Measurements from ENCODE around the gene DCP2.
A peak's percentile ranks its signal among the peaks of the same experiment; 100 is the strongest.

The DCP2 gene

GRCh38 chr5:113052041-113052795 is 75.6 kb downstream of the DCP2 start:
- Histone ChIP-seq H3K4me1 (peaks cover 23% of the 10 kb centered on the region), H3K4me3 (no peak overlapping the region), H3K27ac (no peak overlapping the region), H3K36me3 (no peaks in the 10 kb centered on the region), H3K27me3 (no peaks in the 10 kb centered on the region), H4K20me1 (no peaks in the 10 kb centered on the region), H3K4me2 (no peak overlapping the region), H3K9me3 (no peaks in the 10 kb centered on the region), H3K9ac (no peak overlapping the region)
- no peak for TF ChIP-seq Cebpa-rat (IDR thresholded peaks at IDR 0.05)

DNA sequence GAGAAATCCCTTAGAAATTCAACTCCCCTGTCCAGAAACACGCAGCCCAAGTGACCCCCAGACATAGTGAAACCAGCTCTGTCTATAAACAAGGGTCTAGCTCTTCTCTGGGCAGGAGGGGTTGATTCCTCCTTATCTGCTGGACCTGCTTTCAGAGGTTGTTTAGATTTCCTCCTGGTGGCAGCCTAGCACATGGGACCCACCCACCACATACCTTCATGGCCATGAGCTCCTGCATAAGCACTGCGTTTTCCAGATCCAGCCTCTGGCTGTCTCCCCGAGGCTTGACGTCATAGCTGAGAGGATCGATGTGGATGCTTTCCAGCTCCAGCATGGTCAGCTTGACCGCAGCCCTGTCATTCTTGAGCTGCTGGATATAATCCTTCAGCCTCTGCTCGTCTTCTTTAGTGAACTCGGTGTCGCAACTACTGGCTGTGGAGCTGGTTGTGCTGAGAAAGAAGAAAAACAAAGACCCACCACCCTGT is 77.0 kb downstream of the DCP2 start:
- no peaks in the 10 kb centered on the region for H4K20me1 ChIP-seq
- no peak overlapping the region for H3K4me3 ChIP-seq
- no peak overlapping the region for H3K27ac ChIP-seq
- H3K27me3 ChIP-seq, result no peaks in the 10 kb centered on the region
- H3K4me2 ChIP-seq, result no peak overlapping the region
- H3K36me3 ChIP-seq, result no peaks in the 10 kb centered on the region
- no peak overlapping the region for H3K9ac ChIP-seq
- no peaks in the 10 kb centered on the region for H3K9me3 ChIP-seq
- no peak for TF ChIP-seq Cebpa-rat (IDR thresholded peaks at IDR 0.05)
- peaks cover 23% of the 10 kb centered on the region for H3K4me1 ChIP-seq

DNA sequence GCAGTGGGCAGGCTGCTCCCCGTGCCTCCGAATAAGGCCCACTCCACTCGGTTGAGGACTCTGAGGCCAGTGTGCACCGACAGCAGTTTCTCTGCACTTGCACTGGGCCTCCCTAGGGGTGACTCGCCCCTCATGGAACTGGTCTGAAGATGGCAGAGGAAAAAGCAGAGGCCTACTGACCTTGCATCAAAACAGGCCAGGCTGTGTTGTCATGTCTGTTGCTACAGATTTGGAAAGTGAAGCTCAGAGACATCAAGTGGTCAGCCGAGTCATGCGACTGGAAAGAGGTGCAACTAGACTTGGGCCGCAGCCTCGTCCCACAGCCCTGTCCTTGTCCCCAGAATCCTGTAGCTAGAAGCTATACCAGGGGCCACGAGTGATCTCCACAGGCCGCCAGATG is 78.3 kb downstream of the DCP2 start:
- Histone ChIP-seq H3K4me1 (peaks cover 33% of the 10 kb centered on the region), H3K27ac (no peak overlapping the region), H3K4me3 (no peak overlapping the region), H3K4me2 (no peak overlapping the region), H3K9me3 (no peaks in the 10 kb centered on the region), H3K36me3 (no peaks in the 10 kb centered on the region), H3K9ac (no peak overlapping the region), H4K20me1 (no peaks in the 10 kb centered on the region), H3K27me3 (no peaks in the 10 kb centered on the region)
- no peak for TF ChIP-seq Cebpa-rat (IDR thresholded peaks at IDR 0.05)

DNA sequence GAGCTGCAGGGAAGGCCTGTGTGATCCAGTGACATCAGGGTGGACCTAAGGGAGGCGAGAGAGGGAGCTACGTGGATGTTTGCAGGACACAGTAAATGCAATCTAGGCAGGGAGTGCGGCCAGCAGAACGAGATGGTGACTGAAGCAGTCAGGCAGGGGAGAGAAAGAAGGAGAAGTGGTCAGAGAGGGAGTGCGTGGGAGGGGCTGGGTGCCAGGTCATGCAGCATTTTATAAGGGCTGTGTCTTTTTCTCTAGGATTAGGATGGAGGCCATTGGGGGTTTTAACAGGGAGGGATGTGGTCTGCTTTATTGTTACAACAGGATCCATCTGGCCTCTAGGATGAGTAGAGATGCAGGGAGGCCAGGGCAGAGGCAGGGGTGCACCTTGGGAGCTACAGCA is 80.4 kb downstream of the DCP2 start:
- Histone ChIP-seq H3K4me1 (peaks cover 54% of the 10 kb centered on the region), H3K36me3 (no peaks in the 10 kb centered on the region), H3K9me3 (no peaks in the 10 kb centered on the region), H3K4me3 (no peak overlapping the region), H3K27me3 (no peaks in the 10 kb centered on the region), H3K9ac (no peak overlapping the region), H3K27ac (no peak overlapping the region), H3K4me2 (peak overlapping the region; percentile 34), H4K20me1 (no peaks in the 10 kb centered on the region)
- TF ChIP-seq Cebpa-rat (IDR thresholded peaks at IDR 0.05), result no peak

DNA sequence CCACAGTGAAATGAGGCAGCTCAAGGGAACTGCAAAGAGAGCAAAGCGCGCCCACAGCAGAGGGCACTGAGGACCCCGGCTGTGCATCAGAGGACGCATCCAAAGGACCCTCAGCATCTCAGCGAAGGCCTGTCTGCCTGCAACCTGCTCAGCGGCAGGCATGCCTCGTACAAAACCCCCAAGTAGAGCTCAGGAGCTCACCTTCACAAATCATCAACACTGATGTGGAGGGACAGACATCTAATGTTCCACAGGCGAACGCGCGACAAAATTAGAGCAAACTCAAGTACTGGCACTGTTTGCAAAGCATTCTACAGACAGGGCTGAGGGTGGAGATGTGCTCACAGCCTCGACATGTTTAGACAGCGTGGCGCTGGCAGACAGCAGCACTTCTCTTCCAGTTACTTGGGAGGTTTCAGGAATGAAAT is 81.0 kb downstream of the DCP2 start:
- no peaks in the 10 kb centered on the region for H4K20me1 ChIP-seq
- no peaks in the 10 kb centered on the region for H3K27me3 ChIP-seq
- no peaks in the 10 kb centered on the region for H3K9me3 ChIP-seq
- H3K9ac ChIP-seq, result no peak overlapping the region
- peak overlapping the region; percentile 34 for H3K4me2 ChIP-seq
- H3K27ac ChIP-seq, result no peak overlapping the region
- no peaks in the 10 kb centered on the region for H3K36me3 ChIP-seq
- peaks cover 59% of the 10 kb centered on the region for H3K4me1 ChIP-seq
- H3K4me3 ChIP-seq, result no peak overlapping the region
- no peak for TF ChIP-seq Cebpa-rat (IDR thresholded peaks at IDR 0.05)

DNA sequence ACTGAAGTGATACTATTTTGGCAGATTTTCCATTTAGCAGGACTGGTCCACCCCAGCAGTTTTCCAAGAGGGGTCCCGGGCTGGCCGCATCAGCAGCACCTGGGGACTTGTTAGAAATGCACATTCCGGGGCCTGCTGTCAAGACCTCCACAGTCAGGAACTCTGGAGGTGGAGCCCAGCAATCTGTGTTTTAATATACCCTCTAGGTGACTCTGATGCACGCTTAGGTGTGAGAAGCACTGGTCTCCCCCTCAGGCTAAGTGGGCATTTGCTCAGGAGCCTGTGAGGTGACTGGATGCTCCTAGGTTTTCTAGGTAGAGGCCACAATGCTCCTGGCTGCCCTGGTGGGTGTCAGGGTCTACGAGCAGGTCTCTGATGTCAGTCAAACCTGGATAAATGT is 81.7 kb downstream of the DCP2 start:
- peak overlapping the region; percentile 69 for H3K4me2 ChIP-seq

GRCh38 chr5:113058706-113059226 is 82.2 kb downstream of the DCP2 start:
- Histone ChIP-seq H3K27ac (peak overlapping the region; percentile 62), H3K4me3 (no peak overlapping the region), H3K9ac (no peak overlapping the region; the same call in 1 of the 2 replicates), H3K9me3 (no peaks in the 10 kb centered on the region), H3K27me3 (no peaks in the 10 kb centered on the region), H3K36me3 (no peaks in the 10 kb centered on the region), H3K4me2 (peak overlapping the region; percentile 69), H4K20me1 (no peaks in the 10 kb centered on the region), H3K4me1 (peaks cover 71% of the 10 kb centered on the region)
- no peak for TF ChIP-seq Cebpa-rat (IDR thresholded peaks at IDR 0.05)

More for the DNA sequence above, 81.7 kb downstream of the DCP2 start:
- Histone ChIP-seq H3K27ac (no peak overlapping the region), H3K36me3 (no peaks in the 10 kb centered on the region), H3K27me3 (no peaks in the 10 kb centered on the region), H3K9me3 (no peaks in the 10 kb centered on the region), H3K9ac (no peak overlapping the region), H4K20me1 (no peaks in the 10 kb centered on the region), H3K4me3 (no peak overlapping the region), H3K4me1 (peaks cover 66% of the 10 kb centered on the region)
- no peak for TF ChIP-seq Cebpa-rat (IDR thresholded peaks at IDR 0.05)

- Histone ChIP-seq H3K27ac (peak overlapping the region; percentile 62), H3K9ac (peak overlapping the region; percentile 9; the same call in 1 of the 2 replicates), H3K27me3 (no peaks in the 10 kb centered on the region), H4K20me1 (no peaks in the 10 kb centered on the region), H3K4me1 (peaks cover 76% of the 10 kb centered on the region), H3K9me3 (no peaks in the 10 kb centered on the region), H3K36me3 (no peaks in the 10 kb centered on the region), H3K4me2 (peak overlapping the region; percentile 69), H3K4me3 (no peak overlapping the region)
- TF ChIP-seq Cebpa-rat (IDR thresholded peaks at IDR 0.05), result no peak
Measured at GRCh38 chr5:113059232-113060040, 82.8 kb downstream of the DCP2 start.

DNA sequence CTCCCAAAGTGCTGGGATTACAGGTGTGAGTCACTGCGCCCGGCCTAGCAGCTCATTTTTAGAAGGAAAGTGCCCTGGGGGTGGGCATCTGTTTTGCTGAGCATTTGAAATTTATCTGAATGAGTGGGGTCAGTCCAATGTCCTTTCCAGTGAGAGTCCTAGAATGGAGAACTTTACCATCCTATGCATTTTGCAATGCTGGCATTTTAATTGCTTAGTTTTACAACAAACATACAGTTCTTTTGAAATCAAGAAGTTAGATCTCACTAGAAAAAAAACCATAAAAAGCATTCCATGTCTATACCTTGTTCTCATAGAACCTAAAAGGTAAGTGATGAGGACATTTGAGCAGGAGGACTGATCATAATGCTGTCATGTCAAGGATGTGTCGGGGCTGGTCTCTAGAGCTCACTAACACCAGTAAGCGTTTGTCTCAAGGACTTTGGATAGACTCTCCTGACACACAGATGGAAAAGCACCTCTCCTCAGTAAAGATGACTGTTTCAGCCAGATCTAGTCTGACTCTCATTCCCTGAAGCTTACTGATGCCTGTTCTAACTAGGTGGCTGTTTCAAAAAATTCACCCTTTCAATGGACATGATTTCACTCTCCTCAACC is 83.9 kb downstream of the DCP2 start:
- no peaks in the 10 kb centered on the region for H3K27me3 ChIP-seq
- no peaks in the 10 kb centered on the region for H3K9me3 ChIP-seq
- H3K27ac ChIP-seq, result no peak overlapping the region
- H3K4me3 ChIP-seq, result no peak overlapping the region
- no peak for TF ChIP-seq Cebpa-rat (IDR thresholded peaks at IDR 0.05)
- no peaks in the 10 kb centered on the region for H4K20me1 ChIP-seq
- H3K4me1 ChIP-seq, result peaks cover 76% of the 10 kb centered on the region
- no peak overlapping the region for H3K9ac ChIP-seq
- no peaks in the 10 kb centered on the region for H3K36me3 ChIP-seq
- peak overlapping the region; percentile 69 for H3K4me2 ChIP-seq
